Keratinocyte (primary cell): Measurements from ENCODE around the gene SLC2A4RG. TPM values are rescaled to one million over a fixed set of nuclear protein-coding genes. Genes with fewer than 3 reads are reported as not detected.

Experiments
- DNase-seq: peaks from one replicate; pipeline ENCODE4 v3.0.0-alpha.2; 2011; ENCODE audit warnings: low read depth, missing footprints, low spot score
- FAIRE-seq: peaks from 2 replicates; lab custom pipeline; 2011; peaks lifted over from hg19 to GRCh38; lab: Jason Lieb, UNC
- H2AFZ ChIP-seq: 2 replicates; pipeline ENCODE4 v1.6.0; 2012; ENCODE audit warnings: low read length, control low read depth, inconsistent platforms; ENCODE audit not compliant: control insufficient read depth
- H3K27ac ChIP-seq: 2 replicates; pipeline ENCODE4 v1.5.1; 2011; ENCODE audit warnings: low read length; ENCODE audit not compliant: control insufficient read depth, insufficient read depth
- H3K27me3 ChIP-seq: 3 replicates; pipeline ENCODE4 v1.6.0; 2011; ENCODE audit warnings: low read length; ENCODE audit not compliant: control insufficient read depth, insufficient read depth; ENCODE audit errors: extremely low read depth
- H3K36me3 ChIP-seq, 2 experiments: 2 replicates in 1 of 2; 3 replicates in 1 of 2; pipeline ENCODE4 v1.5.1; 2011; ENCODE audit warnings: low read length in 2 of 2, mild to moderate bottlenecking in 1 of 2; ENCODE audit not compliant: control insufficient read depth in 2 of 2, insufficient read depth in 2 of 2; ENCODE audit errors: extremely low read depth in 1 of 2
- H3K4me1 ChIP-seq: 3 replicates; pipeline ENCODE4 v1.5.1; 2011; ENCODE audit warnings: low read length; ENCODE audit not compliant: control insufficient read depth, insufficient read depth; ENCODE audit errors: extremely low read depth
- H3K4me2 ChIP-seq: 3 replicates; pipeline ENCODE4 v1.6.0; 2011; ENCODE audit warnings: low read depth, low read length; ENCODE audit not compliant: control insufficient read depth, insufficient read depth; ENCODE audit errors: extremely low read depth
- H3K4me3 ChIP-seq, 3 experiments: fragments of 200-600 bp in 1 of 3; sonication (generic) in 1 of 3; 2 replicates in 2 of 3; 3 replicates in 1 of 3; pipeline ENCODE4 v1.5.1; 2011 to 2016; ENCODE audit warnings: low read length in 3 of 3, mild to moderate bottlenecking in 3 of 3, control low read depth in 2 of 3, inconsistent platforms in 1 of 3, low read depth in 1 of 3, mixed read lengths in 1 of 3, mixed run types in 1 of 3, moderate library complexity in 1 of 3; ENCODE audit not compliant: control insufficient read depth in 2 of 3, insufficient read depth in 2 of 3; ENCODE audit errors: extremely low read depth in 1 of 3
- H3K79me2 ChIP-seq: 2 replicates; pipeline ENCODE4 v1.6.0; 2012; ENCODE audit warnings: low read length; ENCODE audit not compliant: control insufficient read depth, insufficient read depth
- H3K9ac ChIP-seq: 3 replicates; pipeline ENCODE4 v1.6.0; 2011; ENCODE audit warnings: low read length; ENCODE audit not compliant: control insufficient read depth, insufficient read depth; ENCODE audit errors: extremely low read depth
- H3K9me1 ChIP-seq: 3 replicates; pipeline ENCODE4 v1.6.0; 2011; ENCODE audit warnings: low read length; ENCODE audit not compliant: control insufficient read depth, insufficient read depth; ENCODE audit errors: extremely low read depth
- H3K9me3 ChIP-seq: 2 replicates; pipeline ENCODE4 v1.5.1; 2012; ENCODE audit warnings: low read depth, low read length; ENCODE audit not compliant: control insufficient read depth
- H4K20me1 ChIP-seq: 3 replicates; pipeline ENCODE4 v1.6.0; 2011; ENCODE audit warnings: low read length; ENCODE audit not compliant: control insufficient read depth, insufficient read depth; ENCODE audit errors: extremely low read depth
- CTCF ChIP-seq, 3 experiments: IDR thresholded peaks in 1 of 3; conservative IDR thresholded peaks in 1 of 3; optimal IDR thresholded peaks in 1 of 3; 2 replicates in 2 of 3; 3 replicates in 1 of 3; pipeline versions ENCODE3 to v1.5.1; 2011; ENCODE audit warnings: low read length in 3 of 3, mild to moderate bottlenecking in 3 of 3, moderate library complexity in 2 of 3, control low read depth in 1 of 3, inconsistent platforms in 1 of 3; ENCODE audit not compliant: insufficient read depth in 2 of 3; ENCODE audit errors: extremely low read depth in 1 of 3
- EZH2 ChIP-seq: IDR thresholded peaks from one replicate; pipeline ENCODE4 v1.6.1; 2012; ENCODE audit warnings: inconsistent platforms, mild to moderate bottlenecking, low read length, moderate library complexity
- dilution Hi-C: fragments of 300-500 bp; cut with MboI; formaldehyde crosslinking; loops from one replicate; pipeline ENCODE4 v1.7.0; 2020; ENCODE audit warnings: low sequenced_read_pairs; ENCODE audit not compliant: extremely low pct_ligation_motif_present
- polyA plus RNA-seq, 5 experiments: library from polyadenylated mRNA; depleted of rRNA in 3 of 5; stranded (reverse) in 3 of 5; stranded (forward) in 1 of 5; unstranded in 1 of 5; fragments of >200 nt; gene quantifications; 1 replicate in 1 of 5; 2 replicates in 3 of 5; 3 replicates in 1 of 5; pipeline versions ENCODE4 v1.2.1 to v1.2.3, GENCODE V29; 2011 to 2012; ENCODE audit warnings: missing spikeins in 2 of 5, low read depth in 1 of 5, low replicate concordance in 1 of 5

Gene SLC2A4RG
- polyA plus RNA-seq, 1 donor (not counting 4 experiments of a cell fraction or from before 2014, with no cell fraction given) = 23.5 TPM

GRCh38 chr20:63743210-63743970 lies 3.8 kb downstream of the SLC2A4RG start:
- FAIRE-seq = no peak
- TF ChIP-seq EZH2 = no peak
- TF ChIP-seq CTCF (optimal IDR thresholded peaks at IDR 0.05 in 1 of 3, IDR thresholded peaks at IDR 0.05 in 1 of 3, conservative IDR thresholded peaks at IDR 0.05 in 1 of 3; ENCODE audit: extremely low read depth in 1 of 3, insufficient read depth in 2 of 3, low read length in 3 of 3) = no peak
- no peak overlapping the region for H2AFZ ChIP-seq
- no peak overlapping the region for H3K4me3 ChIP-seq
- no peaks in the 10 kb centered on the region for H4K20me1 ChIP-seq
- DNase-seq = no peak
- no peak overlapping the region for H3K27ac ChIP-seq
- H3K27me3 ChIP-seq = no peaks in the 10 kb centered on the region
- H3K4me2 ChIP-seq = no peak overlapping the region
- H3K9me1 ChIP-seq = no peaks in the 10 kb centered on the region
- dilution Hi-C loops = no loop called here
- H3K9ac ChIP-seq = no peak overlapping the region
- H3K79me2 ChIP-seq = no peaks in the 10 kb centered on the region
- peaks cover 15% of the 10 kb centered on the region for H3K4me1 ChIP-seq
- peaks cover 2 to 7% of the 10 kb centered on the region in 2 experiments for H3K36me3 ChIP-seq
- no peaks in the 10 kb centered on the region for H3K9me3 ChIP-seq

GRCh38 chr20:63744158-63744557 lies 4.6 kb downstream of the SLC2A4RG start:
- H3K9ac ChIP-seq = no peak overlapping the region
- H3K9me1 ChIP-seq = no peaks in the 10 kb centered on the region
- H3K9me3 ChIP-seq = no peaks in the 10 kb centered on the region
- H2AFZ ChIP-seq = no peak overlapping the region
- H3K4me1 ChIP-seq = peaks cover 12% of the 10 kb centered on the region
- no peak for DNase-seq
- peaks cover 2 to 7% of the 10 kb centered on the region in 2 experiments for H3K36me3 ChIP-seq
- dilution Hi-C loops = no loop called here
- H3K4me3 ChIP-seq = no peak overlapping the region
- H3K4me2 ChIP-seq = no peak overlapping the region
- no peak for FAIRE-seq
- H3K79me2 ChIP-seq = no peaks in the 10 kb centered on the region
- H3K27ac ChIP-seq = no peak overlapping the region
- H4K20me1 ChIP-seq = no peaks in the 10 kb centered on the region
- H3K27me3 ChIP-seq = no peaks in the 10 kb centered on the region
- TF ChIP-seq EZH2 (no peak), CTCF (optimal IDR thresholded peaks at IDR 0.05 in 1 of 3, IDR thresholded peaks at IDR 0.05 in 1 of 3, conservative IDR thresholded peaks at IDR 0.05 in 1 of 3; ENCODE audit: extremely low read depth in 1 of 3, insufficient read depth in 2 of 3, low read length in 3 of 3) (no peak)
